NCI-H1092 (cell line): ENCODE results near the gene STX3.
"Not testable (repeated sequence)": the region's sequence is repeated elsewhere in the genome, so short reads cannot be mapped to it uniquely, and the experiment has no call there.

Experiments used
- DNase-seq: peaks from one replicate; lab custom pipeline; 2025; lab: John Stamatoyannopoulos, UW

The STX3 gene

DNA sequence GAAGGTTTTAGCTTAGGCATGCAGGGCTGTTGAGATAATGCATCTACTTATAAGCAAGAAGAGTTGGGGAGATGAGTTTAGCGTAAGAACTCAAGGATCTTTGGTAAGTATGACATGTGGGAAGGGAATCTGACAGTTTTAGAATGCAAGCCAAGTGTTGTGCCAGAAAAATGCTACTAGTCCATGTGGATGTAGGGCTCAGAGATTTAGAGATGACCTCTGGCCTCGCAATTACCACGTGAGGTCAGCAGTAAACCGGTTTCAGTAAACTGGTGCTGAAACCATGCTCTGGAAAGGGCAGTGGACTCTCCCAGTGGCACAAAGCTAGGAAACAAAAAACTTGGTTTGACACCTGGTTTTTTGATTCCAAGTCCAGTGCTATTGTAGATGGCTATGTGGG, 36.5 kb downstream of the STX3 start:
- DNase-seq = no peak

DNA sequence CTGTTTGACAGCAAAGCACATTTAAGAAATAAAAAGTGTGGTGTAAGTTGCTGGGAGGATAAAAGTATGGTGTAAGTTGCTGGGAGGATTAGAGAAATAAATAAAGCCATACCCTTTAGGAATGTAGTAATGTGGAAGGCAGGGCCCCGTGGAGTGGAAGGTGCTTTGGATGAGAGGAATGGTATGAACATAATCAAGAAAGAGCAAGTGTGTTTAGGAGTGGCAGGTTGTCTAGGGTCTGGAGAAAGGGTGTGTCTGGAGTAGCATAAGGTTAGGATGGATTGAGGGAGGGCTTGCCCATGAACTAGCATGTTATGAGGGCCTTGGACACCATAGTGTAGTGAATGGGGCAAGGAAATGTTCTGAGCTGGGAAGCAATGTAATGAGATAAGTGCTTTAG, 37.3 kb downstream of the STX3 start:
- DNase-seq = no peak

DNA sequence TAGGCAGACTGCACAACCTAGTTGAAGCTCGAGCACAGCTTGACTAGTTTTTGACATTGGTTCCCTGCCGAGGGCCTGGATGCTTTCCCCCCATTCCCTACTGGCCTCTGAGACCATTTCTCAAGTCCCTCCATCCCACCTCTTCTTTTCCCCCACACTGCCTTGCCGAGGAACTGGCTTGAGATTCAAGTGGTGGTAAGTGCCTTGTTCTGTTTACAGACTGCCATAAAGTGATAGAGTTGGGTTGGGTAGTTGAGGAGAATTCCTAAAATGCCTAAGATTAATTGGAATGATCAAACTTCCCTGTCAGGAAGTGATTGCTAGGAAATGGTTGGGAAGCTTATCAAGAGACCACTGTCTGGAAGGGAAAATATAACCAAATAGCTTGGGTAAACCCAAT, 39.2 kb downstream of the STX3 start:
- DNase-seq = no peak

DNA sequence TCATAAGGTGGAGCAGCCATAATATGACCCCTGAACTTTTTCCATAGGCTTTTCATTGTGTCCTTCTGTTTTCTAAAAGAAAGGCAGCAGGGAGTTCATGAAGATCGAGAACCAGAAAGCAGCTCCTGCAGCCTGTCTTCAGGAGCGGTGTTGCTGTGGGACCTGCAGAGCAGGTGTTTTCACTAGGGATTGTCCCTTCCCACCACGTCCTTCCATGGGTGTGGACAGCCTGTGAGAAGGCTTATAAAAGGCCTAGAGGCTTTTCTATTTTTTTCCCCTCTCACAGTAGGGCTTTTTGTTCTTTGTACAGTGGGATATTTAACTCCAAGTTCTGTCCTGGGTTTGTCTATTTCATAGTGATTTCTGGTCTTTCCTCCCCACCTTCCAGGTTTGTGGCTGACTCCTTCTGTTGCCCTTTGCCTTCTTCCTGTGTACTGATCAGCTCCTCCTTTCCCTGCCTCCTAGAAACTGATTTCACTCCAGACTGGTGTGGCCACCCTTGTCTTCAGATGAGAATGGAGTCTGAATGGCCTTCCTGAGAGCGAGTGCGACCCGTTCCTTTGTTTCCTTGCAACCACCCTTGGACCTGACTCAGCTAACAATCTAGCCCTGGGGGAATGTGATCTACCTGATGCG, 45.3 kb downstream of the STX3 start:
- DNase-seq = no peak

DNA sequence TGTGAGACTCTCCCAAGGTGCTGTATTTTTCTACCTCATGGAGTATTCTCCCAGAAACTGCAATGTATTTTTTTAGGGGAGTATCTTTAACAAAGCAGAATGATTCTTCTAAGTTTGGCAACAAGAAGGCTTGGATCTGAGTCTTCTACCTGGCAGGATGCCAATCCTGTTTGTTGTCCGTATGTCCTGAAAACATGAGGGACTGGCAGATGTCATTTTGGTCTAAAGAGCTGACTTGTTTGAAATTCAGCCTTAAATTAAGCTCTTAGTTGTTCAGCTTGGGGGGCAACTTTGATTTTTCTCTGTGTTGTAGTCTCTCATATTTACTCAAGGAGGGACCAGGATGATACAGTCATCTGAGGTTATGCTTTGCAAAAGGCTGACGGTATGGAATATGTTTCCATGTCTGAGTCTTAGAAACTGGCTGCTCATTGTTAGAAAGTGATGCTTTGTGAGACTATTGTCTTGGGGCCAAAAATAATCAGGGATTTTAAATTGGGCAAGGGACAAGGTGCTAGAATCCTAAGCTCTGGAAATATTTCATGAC, 46.1 kb downstream of the STX3 start:
- DNase-seq = no peak

DNA sequence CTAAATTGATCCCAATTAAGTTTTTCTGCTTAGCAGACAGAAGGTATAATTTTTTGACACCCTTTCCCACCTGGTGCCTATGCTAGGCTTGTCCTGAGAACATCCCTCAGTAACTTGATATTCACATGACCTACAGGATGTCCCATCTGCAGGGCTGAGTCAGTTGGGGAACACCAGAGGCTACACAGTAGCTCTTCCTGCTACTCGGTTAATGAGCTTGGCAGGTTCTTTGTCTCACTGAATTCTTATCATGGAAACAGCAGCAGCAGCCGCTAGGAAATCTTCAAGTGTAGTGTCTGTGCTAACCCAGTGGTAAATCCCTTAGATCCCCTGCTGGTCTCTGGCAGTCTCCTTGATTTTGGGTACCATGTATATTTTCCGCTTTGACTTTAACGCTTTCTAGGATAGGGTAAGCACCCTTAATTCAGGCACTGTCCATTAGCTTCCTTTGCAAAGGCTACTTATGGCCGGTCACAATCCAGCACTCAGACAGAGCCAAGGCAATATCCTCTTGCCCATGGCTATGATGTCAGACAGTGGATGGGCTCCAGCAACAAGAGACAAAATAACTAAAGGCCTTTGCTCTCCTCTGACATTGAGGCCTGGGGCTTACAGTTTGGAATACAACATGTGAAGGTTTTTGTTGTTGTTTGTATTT, 46.9 kb downstream of the STX3 start:
- no peak for DNase-seq

DNA sequence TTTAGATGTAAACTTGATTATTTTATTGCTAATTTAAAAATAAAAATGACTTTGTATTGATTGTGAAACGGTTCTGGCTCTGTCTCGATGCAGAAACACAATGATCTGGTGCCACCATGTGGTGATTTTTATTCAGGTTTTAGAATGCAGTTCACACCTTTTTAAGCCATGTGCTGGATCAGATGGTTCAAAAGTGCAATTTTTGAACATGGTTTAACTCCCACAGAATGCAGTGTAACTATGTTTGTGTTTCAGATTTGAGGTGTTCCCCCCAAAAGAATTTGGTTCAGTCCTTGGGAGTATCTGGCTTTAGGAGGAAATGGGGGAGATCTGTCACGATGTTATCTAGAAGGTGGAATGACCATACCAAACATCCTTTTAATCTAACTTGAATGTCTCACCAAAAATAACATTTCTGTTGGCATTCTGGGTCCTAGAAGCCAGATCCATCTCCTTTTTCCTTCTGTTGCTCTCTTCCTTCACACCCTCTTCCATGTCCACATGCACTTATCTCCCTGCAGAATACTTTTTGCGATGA, 47.5 kb downstream of the STX3 start:
- DNase-seq = no peak

DNA sequence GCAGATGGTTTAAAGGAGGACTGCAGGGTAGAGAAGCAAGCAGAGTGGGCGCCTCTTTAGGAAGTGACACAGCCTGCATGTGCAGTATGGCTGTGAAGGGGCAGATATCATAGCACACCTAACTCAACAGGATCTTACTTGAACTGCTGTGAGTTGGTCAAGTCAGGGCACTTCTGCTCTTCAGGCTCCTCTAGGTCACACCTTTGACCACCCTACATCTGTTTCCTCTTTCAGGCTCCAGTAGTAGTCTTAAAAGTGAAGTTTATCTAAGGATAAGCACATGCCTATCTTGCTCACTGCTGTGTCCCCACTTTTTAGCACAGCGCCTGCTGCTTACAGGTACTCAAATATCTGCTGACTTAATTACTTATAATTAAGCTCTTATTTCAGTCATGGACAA, 48.9 kb downstream of the STX3 start:
- DNase-seq = no peak

DNA sequence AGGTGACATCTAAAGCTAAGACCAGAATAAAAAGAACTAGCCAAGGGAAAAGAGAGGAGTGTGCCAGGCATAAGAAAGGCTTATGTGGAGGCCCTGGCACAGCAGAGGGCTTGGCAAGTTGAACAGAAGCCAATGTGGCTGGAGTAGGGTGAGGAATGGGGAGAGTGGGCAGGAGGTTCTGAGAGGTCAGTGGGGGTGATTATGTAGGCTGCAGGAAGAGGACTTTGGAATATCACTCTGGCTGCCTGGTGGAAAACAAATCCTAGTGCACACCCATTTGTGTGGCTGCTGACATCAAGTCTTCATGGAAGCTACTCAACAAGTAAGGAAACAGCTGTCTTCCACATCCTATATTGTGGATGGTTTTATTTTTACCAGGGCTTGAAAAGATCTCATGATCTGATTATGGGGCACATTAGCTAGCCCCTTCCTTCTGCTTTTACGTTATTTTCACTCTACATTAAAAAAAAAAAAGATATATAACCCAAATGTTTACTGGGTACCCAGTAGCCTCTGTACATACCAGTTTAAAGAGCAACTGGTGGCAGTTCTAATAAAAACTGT, 52.0 kb downstream of the STX3 start:
- no peak for DNase-seq

DNA sequence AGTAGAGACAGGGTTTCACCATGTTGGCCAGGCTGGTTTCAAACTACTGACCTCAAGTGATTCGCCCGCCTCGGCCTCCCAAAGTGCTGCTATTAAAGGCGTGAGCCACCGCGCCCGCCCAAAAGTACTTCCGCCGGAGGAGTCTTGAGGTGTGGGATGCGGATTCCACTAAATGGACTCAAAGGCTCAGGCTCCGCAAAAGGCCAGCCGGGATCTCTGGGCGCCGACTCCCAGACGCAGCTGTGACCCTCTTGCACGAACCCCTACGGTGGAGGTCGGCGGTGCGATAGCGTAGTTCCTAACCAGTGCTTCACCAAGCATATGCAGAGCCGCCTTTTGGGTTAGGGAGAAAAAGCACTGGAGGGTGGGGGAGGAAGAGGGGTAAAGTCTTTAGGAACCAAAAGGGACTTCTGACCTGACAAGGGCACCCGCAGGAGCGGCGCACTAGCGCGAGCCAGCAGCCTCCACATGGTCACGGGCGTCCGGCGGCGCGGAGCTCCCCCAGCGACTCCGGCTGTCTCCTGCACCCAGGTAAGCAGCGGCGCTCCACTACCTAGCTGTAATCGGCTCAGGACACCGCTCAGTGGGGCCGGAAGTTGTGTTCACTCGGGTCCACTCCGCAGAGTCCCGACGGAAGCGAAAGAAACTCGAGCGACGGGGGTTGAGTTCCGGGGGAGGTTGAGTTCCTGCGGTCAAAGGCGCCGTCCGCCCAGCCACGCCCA, 55.2 kb downstream of the STX3 start, which contains the start of gene MRPL16:
MRPL16 (minus strand) TSS at position 590 of the 722 bp plus-strand sequence; CDS start at position 470, 120 bp downstream.
- peak; percentile 89 for DNase-seq

DNA sequence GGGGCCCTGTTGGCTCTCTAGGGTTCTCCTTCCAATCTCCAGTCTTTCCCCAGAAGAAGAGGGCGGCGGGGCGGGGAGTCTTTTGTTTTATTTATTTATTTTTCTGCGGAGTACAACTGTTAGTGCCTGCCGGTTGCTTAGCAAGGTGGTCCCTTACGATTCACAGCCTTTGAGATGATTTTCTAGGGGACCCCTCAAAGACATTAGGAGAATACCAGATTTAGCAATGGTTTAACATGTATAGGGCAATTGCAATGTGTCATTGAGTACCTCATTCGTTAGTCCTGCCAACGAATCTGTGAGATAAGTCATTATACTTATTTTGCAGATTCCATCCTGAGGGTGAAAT, 55.7 kb downstream of the STX3 start:
- no peak for DNase-seq

DNA sequence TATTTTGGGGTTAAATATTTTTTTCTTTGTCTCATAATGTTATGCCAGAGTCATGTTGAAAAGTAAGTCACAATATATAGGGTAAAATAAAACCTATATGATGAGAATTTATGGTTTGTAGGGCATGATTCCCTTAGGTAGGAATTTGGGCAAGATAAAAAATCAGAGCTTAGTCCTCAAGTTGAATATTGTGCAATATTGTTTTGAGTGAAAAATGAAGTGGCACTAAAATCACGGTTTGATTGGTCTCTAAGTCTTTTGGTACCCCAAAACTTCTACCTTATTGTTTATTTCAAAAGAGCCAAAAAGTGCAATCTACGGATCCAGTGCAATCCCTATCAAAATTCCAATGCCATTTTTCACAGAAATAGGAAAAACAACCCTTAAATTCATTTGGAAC, 57.0 kb downstream of the STX3 start:
- DNase-seq = no peak

DNA sequence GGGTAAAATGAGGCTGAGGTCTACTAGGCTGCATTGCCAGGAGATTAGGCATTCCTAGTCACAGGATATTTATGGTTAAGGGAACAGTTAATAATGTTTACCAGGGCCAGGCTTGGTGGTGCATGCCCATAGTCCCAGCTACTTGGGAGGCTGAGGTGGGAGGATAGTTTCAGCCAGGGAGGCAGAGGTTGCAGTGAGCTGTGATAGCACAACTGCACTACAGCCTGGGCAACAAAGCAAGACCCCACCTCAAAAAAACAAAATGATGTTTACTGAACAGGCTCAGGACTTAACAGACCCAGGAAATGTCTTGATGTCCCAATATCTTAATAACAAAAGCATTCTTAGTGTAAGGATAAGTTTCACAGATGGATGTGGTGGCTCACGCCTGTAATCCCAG, 58.2 kb downstream of the STX3 start:
- no peak for DNase-seq

DNA sequence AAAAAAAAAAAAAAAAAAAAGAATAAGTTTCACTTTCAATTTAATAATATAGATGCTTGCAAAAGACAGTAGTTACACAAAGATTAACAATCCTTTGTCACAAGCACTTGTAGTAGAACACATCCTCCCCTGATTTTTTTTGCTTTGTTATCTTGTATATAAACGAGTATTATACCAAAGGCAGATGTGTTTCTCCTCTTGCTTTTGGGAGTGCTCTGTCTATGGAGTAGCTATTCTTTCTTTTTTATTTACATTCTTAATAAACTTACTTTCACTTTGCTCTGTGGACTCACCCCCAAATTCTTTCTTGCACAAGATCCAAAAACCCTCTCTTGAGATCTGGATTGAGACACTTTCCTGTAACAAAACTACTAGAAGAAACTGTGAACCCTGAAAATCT, 58.8 kb downstream of the STX3 start:
- no peak for DNase-seq

DNA sequence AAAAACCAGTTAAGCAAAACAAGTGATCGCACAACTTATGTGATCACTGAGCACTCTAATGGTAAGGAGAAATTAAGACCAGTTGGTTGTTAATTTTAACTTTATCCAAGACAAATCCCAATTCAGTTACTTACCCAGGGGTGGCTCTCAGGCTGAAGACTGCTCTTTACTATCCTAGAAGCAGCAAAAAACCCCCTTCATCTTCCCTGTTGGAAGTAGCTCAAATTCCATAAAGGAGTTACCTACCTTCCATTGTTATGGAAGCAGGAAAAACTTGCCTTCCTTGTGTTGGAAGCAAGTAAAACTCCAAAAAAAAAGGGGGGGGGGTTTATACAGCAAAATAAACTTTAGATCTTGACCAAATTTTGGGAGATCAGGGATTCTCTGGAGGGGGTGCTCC, 60.6 kb downstream of the STX3 start:
- DNase-seq = no peak

DNA sequence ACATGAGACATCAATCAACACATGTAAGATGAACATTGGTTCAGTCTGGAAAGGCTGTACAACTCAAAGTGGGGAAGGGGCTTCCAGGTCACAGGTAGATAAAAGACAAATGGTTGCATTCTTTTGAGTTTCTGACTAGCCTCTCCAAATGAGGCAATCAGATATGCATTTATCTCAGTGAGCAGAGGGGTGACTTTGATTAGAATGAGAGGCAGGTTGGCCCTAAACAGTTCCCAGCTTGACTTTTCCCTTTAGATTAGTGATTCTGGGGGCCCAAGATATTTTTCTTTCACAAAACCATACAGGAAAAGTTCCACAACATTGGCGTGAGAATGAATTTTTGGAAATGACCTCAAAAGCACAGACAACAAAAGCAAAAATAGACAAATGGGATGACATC, 61.3 kb downstream of the STX3 start:
- not testable (repeated sequence) for DNase-seq

DNA sequence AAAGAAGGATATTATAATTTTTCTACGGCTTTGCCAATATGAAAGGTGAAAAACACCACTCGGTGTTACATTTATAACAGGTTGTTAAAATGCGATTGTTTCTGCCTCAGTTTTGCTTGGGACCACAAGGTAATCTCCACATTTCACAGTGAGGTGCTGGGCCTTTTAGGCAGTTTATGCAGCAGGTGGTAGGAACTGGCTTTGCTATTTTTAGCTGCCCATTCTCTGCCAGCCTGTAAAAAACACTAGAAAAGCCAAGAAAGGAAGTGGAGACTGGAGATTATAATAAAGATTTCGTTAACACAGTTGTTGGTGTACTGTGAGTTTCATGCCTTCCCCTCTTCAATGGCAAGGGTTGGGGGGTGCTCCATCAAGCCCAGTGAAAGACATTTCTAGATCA, 63.4 kb downstream of the STX3 start:
- DNase-seq = no peak

DNA sequence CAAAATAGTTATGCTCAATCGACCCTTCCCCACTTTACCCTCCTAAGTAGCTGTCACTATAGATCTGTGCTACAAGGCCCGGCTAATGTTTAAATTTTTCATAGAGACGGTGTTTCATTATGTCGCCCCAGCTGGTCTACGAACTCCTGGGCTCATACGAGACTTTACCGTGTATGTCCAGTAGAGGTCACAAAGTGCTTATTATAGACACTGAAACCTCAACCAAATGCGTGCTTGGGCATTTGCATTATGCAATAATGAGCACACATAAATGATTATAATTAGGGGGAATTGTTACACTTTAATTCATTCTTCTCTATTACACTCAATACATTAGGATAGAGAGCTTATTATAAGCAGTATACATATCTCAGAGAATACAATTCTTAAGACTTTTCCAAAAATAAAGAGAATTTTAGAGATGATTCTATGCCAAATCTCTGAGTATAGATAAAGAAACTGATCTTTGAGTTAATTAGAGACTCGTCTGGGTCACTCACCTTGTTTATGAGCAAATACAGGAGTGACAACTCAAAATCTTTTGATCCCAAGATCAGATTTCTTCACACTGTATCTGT, 67.9 kb downstream of the STX3 start:
- DNase-seq = peak; percentile 23

DNA sequence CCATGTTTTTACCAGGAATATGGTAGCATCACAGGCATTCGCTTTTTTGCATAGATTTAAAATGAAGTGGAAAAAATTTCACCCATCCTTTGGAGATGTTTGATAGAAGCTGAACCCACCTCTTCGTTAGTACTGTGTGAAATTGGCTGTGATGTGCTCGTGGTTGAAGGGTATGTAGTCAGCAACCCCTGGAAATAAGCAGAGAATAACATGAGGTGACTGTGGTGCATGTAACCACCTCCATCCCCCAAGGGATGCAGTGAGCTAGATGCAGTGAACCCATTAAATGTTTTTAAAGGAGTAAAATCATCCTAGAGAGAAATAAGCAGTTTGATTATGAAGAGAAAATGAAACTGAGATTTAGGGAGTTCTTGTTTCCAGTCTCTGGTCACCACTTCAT, 74.2 kb downstream of the STX3 start:
- no peak for DNase-seq

DNA sequence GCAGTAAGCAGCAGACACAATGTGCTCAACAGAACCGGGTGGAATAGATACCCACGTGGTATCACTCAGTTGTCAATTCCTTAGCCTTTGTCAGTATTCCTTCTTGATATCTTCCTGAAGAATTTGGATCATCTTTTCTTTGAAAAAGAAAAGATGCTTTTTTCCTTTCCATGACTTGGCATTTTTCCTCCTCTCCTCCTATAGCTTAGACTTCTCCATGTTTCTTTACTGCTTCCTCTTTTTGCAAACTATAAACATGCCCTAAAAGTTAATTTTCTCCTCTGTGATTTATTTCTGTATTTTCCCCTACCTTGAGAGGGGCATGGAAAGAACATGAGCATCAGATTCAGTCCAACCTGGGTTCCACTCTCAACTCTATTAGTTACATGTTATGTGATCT, 78.4 kb downstream of the STX3 start:
- no peak for DNase-seq

DNA sequence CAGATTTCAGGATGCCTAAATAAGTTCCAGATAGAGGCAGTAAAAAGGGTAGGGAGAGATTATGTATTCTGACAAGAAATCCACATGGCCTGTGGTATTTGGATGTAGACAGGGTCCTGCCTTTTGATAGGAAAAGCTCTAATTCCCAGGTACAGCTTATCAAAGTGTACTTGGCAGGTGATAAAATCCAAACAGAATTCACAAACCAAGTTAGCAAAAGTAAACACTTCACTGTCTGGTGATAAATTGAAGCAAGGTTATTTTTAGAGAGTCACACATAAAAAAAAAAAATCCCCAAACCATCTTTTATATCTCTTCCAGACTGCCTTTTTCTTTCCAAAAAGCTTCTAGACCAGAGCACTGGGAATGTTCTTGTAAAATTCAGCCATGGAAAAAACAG, 84.4 kb downstream of the STX3 start:
- no peak for DNase-seq

DNA sequence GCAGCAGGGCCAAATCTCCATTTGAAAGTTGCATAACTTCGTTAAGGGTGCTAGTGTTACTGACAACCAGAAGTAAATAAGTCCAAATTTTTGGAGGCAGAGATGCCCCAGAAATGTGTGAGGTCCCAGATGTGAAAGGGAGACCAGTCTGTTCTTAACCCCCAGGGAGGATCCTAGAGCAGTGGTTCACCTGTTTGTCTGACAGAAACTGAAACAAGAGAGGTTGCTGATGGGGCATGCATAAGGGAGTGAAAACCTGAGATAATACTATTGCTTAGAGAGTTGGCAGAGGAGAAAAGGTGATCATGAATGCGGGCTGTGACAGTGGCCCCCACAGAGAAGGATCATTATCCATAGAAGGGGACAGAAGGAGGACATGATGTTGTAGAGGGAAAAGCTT, 86.3 kb downstream of the STX3 start:
- no peak for DNase-seq
